A549 treated with AZD2906 at 1 μM for 4 hours (cell line): Measurements from ENCODE around the gene LMAN2. TPM values are rescaled to one million over a fixed set of nuclear protein-coding genes. Genes with fewer than 3 reads are reported as not detected.

Experiments
- total RNA-seq: library from RNA; stranded (reverse); fragments of 200-300 nt; extraction: Qiagen RNA extraction; gene quantifications from 5 replicates; pipeline ENCODE4 v1.2.3, GENCODE V29; 2022

LMAN2 gene
- 194 to 254 TPM (median 201 TPM) in 5 replicates for total RNA-seq

GRCh38 chr5:177351392-177352329 is at the start of gene LMAN2:
LMAN2 (minus strand) TSS chr5:177351668; CDS start chr5:177351647, 21 bp downstream.

GRCh38 chr5:177399997-177400868 is 48.8 kb upstream of the LMAN2 start, which contains the start of gene PFN3:
PFN3 (minus strand) TSS chr5:177400661; CDS start chr5:177400576, 85 bp downstream.

GRCh38 chr5:177384134-177384533 is 32.7 kb upstream of the LMAN2 start, which contains the start of gene SLC34A1:
SLC34A1 (plus strand) TSS chr5:177384434; CDS start chr5:177385742, 1,308 bp downstream.

GRCh38 chr5:177357459-177358351 is 6.2 kb upstream of the LMAN2 start, which contains the start of gene RGS14:
RGS14 (plus strand) TSS chr5:177357924; CDS start chr5:177358025, 101 bp downstream.

GRCh38 chr5:177311723-177312648 is 39.5 kb downstream of the LMAN2 start, which contains the start of gene MXD3:
MXD3 (minus strand) TSS chr5:177311898; CDS start chr5:177311830, 68 bp downstream.

GRCh38 chr5:177303121-177303924 is 48.1 kb downstream of the LMAN2 start, which contains the start of the genes PRELID1 and RAB24:
PRELID1 (plus strand) TSS chr5:177303799; CDS start chr5:177303986, 187 bp downstream.
RAB24 (minus strand) TSS chr5:177303719; CDS start chr5:177303288, 431 bp downstream.

Other genes with a start within 250 kb of the LMAN2 start
- 16.9 to 21.9 TPM (median 19.9 TPM) in 5 replicates for gene NSD1, start 217.9 kb downstream of the LMAN2 start, total RNA-seq
- gene RAB24, start 47.9 kb downstream of the LMAN2 start, total RNA-seq = 20.6 to 26.7 TPM (median 23.9 TPM) in 5 replicates
- 272 to 393 TPM (median 364 TPM) in 5 replicates for gene PRELID1, start 47.9 kb downstream of the LMAN2 start, total RNA-seq
- gene MXD3, start 39.8 kb downstream of the LMAN2 start, total RNA-seq = 13.2 to 22.0 TPM (median 19.7 TPM) in 5 replicates
- 3.8 to 5.4 TPM (median 5.1 TPM) in 5 replicates for gene RGS14, start 6.3 kb upstream of the LMAN2 start, total RNA-seq
- not detected in 5 replicates for gene SLC34A1, start 32.8 kb upstream of the LMAN2 start, total RNA-seq
- gene PFN3, start 49.0 kb upstream of the LMAN2 start, total RNA-seq = not detected in 5 replicates
- 15.9 to 26.4 TPM (median 22.8 TPM) in 5 replicates for gene F12, start 57.9 kb upstream of the LMAN2 start, total RNA-seq
- gene GRK6, start 75.0 kb upstream of the LMAN2 start, total RNA-seq = 23.1 to 28.9 TPM (median 27.3 TPM) in 5 replicates
- 13.8 to 35.0 TPM (median 34.5 TPM) in 5 replicates for gene PRR7, start 95.1 kb upstream of the LMAN2 start, total RNA-seq
- 54.9 to 72.4 TPM (median 65.5 TPM) in 5 replicates for gene DBN1, start 122.0 kb upstream of the LMAN2 start, total RNA-seq
- 72.8 to 92.2 TPM (median 80.9 TPM) in 5 replicates for gene PDLIM7, start 145.9 kb upstream of the LMAN2 start, total RNA-seq
- gene DOK3, start 158.2 kb upstream of the LMAN2 start, total RNA-seq = 1.8 to 5.3 TPM (median 3.6 TPM) in 5 replicates
- gene DDX41, start 165.3 kb upstream of the LMAN2 start, total RNA-seq = 84.0 to 122 TPM (median 112 TPM) in 5 replicates
- gene FAM193B, start 202.9 kb upstream of the LMAN2 start, total RNA-seq = 19.5 to 29.0 TPM (median 23.9 TPM) in 5 replicates
- 276 to 288 TPM (median 279 TPM) in 5 replicates for gene TMED9, start 240.5 kb upstream of the LMAN2 start, total RNA-seq
- 20.4 to 29.3 TPM (median 28.4 TPM) in 5 replicates for gene B4GALT7, start 248.5 kb upstream of the LMAN2 start, total RNA-seq